ENCODE data around the gene RPS6KA5. TPM values are rescaled to one million over a fixed set of nuclear protein-coding genes. Genes with fewer than 3 reads are reported as not detected.
A peak's percentile ranks its signal among the peaks of the same experiment; 100 is the strongest.

The RPS6KA5 gene
- total and polyA plus RNA-seq, 7 donors, result 0.94 to 20.0 (median 11.5) TPM

- WGBS, 3 donors, result 89 to 99% (median 91%) methylated on average over 13 of the region's 13 CpGs
- Histone ChIP-seq H3K27me3 (ENCODE audit: insufficient read depth in 3 of 3, low read length in 2 of 3) (no peaks in the 10 kb centered on the region), H3K4me3 (no peak overlapping the region), H3K9me3 (no peaks in the 10 kb centered on the region), H3K36me3 (ENCODE audit: insufficient read depth in 1 of 2, low read depth in 1 of 2) (no peaks in the 10 kb centered on the region), H3K27ac (no peak overlapping the region), H3K4me1 (peaks cover 46% of the 10 kb centered on the region)
- DNase-seq (no peak), ATAC-seq (no peak)
- intact Hi-C loops (cut with DNase I), result no loop called here
- no peak for TF ChIP-seq CTCF (IDR thresholded peaks at IDR 0.05)
Observed at GRCh38 chr14:90805084-90805391, 255.4 kb downstream of the RPS6KA5 start.

DNA sequence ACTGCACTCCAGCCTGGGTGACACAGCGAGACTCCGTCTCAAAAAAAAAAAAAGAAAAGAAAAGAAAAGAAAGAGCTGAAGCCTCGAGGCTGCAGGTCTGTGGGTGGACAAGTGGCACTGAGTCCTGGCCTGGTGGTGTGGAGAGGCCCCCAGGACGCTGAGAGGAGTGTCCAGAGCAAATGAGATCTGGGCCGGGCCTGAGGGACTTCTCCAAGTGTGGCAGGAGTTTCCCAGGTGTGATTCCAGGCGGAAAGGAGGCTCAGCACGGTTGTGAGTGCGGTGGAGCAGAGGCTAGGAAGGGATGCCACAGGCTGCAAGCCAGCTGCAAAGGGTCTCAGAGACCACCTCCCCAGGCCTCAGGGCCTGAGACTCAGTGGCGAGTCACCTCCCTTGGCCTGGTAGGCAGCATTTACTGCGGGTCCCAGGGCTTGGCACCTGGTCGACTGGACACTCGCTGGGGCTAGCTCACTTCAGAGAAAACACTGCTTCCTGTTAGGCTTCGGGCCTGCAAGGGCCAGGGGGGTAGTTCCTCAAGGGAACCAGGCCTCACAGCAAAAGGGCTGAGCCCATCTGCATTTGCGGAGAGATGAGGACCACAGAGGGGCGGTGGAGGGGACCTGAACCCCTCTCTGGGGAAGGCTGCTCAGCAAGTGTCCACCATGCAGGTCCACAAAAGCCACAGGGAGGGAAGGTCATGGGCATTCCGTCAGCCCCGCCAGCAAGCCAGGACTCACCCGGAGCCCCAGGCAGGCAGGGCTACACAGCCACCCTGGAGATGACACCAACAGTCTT is 256.0 kb downstream of the RPS6KA5 start:
- ATAC-seq (no peak), DNase-seq (peak in 1 of 2 donors; percentile 35)
- Histone ChIP-seq H3K36me3 (ENCODE audit: insufficient read depth in 1 of 2, low read depth in 1 of 2) (no peaks in the 10 kb centered on the region), H3K4me1 (peaks cover 41% of the 10 kb centered on the region), H3K9me3 (no peaks in the 10 kb centered on the region), H3K4me3 (no peak overlapping the region), H3K27ac (peak overlapping the region; percentile 4), H3K27me3 (ENCODE audit: insufficient read depth in 3 of 3, low read length in 2 of 3) (no peaks in the 10 kb centered on the region)
- 81 to 85% (median 85%) methylated on average over 18 of the region's 18 CpGs for WGBS, 3 donors
- no peak for TF ChIP-seq CTCF (IDR thresholded peaks at IDR 0.05)
- intact Hi-C loops (cut with DNase I), result no loop called here

- H3K36me3 ChIP-seq (ENCODE audit: insufficient read depth in 1 of 2, low read depth in 1 of 2), result no peaks in the 10 kb centered on the region
- TF ChIP-seq CTCF (IDR thresholded peaks at IDR 0.05), result no peak
- H3K9me3 ChIP-seq, result no peaks in the 10 kb centered on the region
- ATAC-seq (no peak), DNase-seq (peak in 1 of 2 donors; percentile 8)
- 69 to 79% (median 75%) methylated on average over 2 of the region's 2 CpGs for WGBS, 3 donors
- intact Hi-C loops (cut with DNase I), result no loop called here
- peak overlapping the region; percentile 46 for H3K27ac ChIP-seq
- no peaks in the 10 kb centered on the region for H3K27me3 ChIP-seq (ENCODE audit: insufficient read depth in 3 of 3, low read length in 2 of 3)
- no peak overlapping the region for H3K4me3 ChIP-seq
- H3K4me1 ChIP-seq, result peaks cover 29% of the 10 kb centered on the region
Observed at GRCh38 chr14:90803249-90803648, 257.2 kb downstream of the RPS6KA5 start.

DNA sequence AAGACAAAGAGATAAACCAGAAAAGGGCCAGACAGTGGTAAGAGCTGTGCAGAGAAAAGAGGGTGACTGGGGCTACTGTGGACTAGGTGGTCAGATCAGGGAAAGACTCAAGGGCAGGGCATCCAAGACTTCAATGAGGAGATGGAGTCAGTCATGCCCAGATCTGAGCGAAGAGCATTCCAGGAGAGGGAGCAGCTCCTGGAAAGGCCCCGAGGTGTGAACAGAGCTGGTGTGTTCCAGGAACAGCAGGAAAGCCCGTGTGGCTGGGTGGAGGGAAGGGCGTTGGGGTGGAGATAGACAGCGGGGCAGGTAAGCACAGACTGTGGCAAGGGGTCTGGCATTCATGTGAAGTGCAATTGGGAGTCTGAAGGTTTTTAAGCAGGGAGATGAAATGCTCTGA is 261.0 kb downstream of the RPS6KA5 start:
- no peak for ATAC-seq
- no peaks in the 10 kb centered on the region for H3K27me3 ChIP-seq (ENCODE audit: insufficient read depth in 3 of 3, low read length in 2 of 3)
- H3K9me3 ChIP-seq, result no peaks in the 10 kb centered on the region
- no peak overlapping the region for H3K27ac ChIP-seq
- no peak overlapping the region for H3K4me3 ChIP-seq
- 87 to 91% (median 89%) methylated on average over 5 of the region's 5 CpGs for WGBS, 3 donors
- DNase-seq, result no peak
- intact Hi-C loops (cut with DNase I), result no loop called here
- no peaks in the 10 kb centered on the region for H3K36me3 ChIP-seq (ENCODE audit: insufficient read depth in 1 of 2, low read depth in 1 of 2)
- no peak for TF ChIP-seq CTCF (IDR thresholded peaks at IDR 0.05)
- peaks cover 17% of the 10 kb centered on the region for H3K4me1 ChIP-seq

GRCh38 chr14:90797919-90798318 is 262.5 kb downstream of the RPS6KA5 start:
- Histone ChIP-seq H3K27ac (no peak overlapping the region), H3K4me1 (peaks cover 17% of the 10 kb centered on the region), H3K9me3 (no peaks in the 10 kb centered on the region), H3K27me3 (ENCODE audit: insufficient read depth in 3 of 3, low read length in 2 of 3) (no peaks in the 10 kb centered on the region), H3K36me3 (ENCODE audit: insufficient read depth in 1 of 2, low read depth in 1 of 2) (no peaks in the 10 kb centered on the region), H3K4me3 (no peak overlapping the region)
- WGBS, 3 donors, result 83 to 93% (median 91%) methylated on average over 13 of the region's 13 CpGs
- intact Hi-C loops (cut with DNase I), result no loop called here
- DNase-seq (peak in 1 of 2 donors; percentile 32), ATAC-seq (peak in 2 of 4 donors; percentile 52 to 60)
- TF ChIP-seq CTCF (IDR thresholded peaks at IDR 0.05), result no peak
